ENCODE results near the gene UBE2D2. TPM values are rescaled to one million over a fixed set of nuclear protein-coding genes. Genes with fewer than 3 reads are reported as not detected.
"Not testable (repeated sequence)": the region's sequence is repeated elsewhere in the genome, so short reads cannot be mapped to it uniquely, and the experiment has no call there.

UBE2D2 gene
- polyA plus RNA-seq, 4 donors = 144 to 207 (median 171) TPM

DNA sequence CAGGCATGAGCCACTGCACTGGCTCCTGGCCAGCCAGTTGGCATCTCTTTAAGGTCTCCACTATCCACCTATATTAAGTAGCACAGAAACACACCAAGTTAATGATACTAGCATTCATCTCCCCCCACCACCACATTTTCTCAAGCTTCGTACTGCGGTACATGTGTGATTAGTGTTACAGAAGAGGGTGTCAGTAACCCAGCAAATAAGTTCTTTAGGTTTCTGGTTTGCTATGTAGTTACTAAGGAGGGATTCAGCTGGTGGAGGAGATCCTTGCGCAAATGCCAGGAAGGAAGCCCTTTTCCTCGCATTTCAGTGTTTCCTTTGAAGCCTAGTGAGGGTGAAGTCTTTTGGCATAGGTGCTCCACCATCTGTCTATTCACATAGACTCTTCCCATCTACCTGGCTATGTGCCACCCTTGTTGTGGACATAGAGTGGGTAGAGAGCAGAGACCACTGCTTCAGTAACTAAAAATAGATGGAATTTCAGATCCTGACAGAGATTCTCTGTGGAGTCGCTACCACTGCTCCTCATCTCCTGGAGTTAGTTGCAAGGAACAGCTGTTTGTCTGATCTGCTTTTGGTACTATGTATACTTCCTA lies 16.7 kb downstream of the UBE2D2 start:
- no peak for DNase-seq (ENCODE audit: low read depth in 4 of 4, low spot score in 3 of 4)

DNA sequence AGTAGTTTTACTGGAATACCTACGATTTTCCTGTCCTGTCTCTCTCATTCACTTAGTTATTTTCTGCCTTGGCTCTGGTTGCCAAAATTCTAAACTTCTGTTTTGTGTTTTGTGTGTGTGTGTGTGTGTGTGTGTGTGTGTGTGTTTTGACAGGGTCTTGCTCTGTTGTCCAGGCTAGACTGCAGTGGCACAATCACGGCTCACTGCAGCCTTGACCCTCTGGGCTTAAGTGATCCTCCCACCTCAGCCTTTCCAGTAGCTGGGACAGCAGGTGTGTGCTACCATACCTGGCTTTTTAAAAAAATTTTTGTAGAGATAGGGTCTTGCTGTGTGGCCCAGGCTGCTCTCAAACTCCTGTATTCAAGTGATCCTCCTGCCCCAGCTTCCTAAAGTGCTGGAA lies 17.2 kb downstream of the UBE2D2 start:
- no peak for DNase-seq (ENCODE audit: low read depth in 4 of 4, low spot score in 3 of 4)

DNA sequence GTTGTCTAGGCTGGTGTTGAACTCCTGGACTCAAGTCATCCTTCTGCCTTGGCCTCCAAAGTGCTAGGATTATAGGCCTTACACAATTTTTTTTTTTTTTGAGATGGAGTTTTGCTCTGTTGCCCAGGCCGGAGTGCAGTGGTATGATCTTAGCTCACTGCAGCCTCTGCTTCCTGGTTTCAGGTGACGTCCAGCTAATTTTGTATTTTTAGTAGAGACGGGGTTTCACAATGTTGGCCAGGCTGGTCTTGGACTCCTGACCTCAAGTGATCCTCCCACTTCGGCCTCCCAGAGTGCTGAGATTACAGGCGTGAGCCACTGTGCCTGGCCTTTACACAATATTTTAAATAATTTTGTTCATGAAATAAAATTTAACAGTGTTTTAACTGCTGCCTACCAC lies 21.0 kb downstream of the UBE2D2 start:
- not testable (repeated sequence) for DNase-seq (ENCODE audit: low read depth in 4 of 4, low spot score in 3 of 4)

DNA sequence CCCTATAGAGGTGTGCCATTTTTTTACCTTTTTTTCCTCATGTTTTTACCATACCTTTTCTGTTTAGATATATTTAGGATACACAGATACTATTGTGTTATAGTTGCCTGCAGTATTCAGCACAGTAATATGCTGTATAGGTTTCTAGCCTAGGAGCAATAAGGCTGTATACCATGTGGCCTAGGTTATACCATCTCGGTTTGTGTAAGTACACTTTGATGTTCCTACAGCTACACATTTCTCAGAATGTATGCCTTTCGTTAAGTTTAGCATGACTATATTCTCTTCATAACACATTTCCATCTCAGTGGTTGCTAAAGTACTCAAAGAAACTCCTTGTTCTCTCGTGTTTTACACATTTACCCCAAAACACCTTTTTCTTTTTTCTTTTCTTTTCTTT lies 23.0 kb downstream of the UBE2D2 start:
- DNase-seq (ENCODE audit: low read depth in 4 of 4, low spot score in 3 of 4) = no peak

DNA sequence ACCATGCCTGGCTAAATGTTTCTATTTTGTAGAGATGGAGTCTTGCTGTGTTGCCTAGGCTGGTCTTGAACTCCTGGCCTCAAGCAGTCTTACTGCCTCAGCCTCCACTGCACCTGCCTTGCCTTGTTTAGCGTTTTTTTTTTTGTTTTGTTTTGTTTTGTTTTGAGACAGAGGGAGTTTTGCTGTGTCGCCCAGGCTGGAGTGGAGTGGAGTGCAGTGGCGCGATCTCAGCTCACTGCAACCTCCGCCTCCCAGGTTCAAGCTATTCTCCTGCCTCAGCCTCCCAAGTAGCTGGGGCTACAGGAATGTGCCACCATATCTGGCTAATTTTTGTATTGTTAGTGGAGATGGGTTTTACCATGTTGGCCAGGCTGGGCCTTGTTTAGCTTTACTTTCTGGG lies 27.0 kb downstream of the UBE2D2 start:
- not testable (repeated sequence) for DNase-seq (ENCODE audit: low read depth in 4 of 4, low spot score in 3 of 4)

DNA sequence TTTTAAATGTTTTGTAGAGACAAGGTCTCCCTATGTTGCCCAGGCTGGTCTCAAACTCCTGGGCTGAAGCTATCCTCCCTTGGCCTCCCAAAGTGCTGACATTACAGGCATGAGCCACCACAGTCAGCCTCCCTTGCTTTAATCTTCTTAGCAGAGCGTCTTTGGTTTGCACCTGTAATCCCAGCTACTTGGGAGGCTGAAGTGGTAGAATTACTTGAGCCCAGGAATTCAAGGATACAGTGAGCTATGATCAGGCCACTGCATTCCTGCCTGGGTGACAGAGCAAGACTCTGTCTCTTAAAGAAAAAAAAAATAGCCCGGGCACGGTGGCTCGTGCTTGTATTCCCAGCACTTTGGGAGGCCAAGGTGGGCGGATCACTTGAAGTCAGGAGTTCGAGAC lies 27.8 kb downstream of the UBE2D2 start:
- DNase-seq (ENCODE audit: low read depth in 4 of 4, low spot score in 3 of 4) = no peak

DNA sequence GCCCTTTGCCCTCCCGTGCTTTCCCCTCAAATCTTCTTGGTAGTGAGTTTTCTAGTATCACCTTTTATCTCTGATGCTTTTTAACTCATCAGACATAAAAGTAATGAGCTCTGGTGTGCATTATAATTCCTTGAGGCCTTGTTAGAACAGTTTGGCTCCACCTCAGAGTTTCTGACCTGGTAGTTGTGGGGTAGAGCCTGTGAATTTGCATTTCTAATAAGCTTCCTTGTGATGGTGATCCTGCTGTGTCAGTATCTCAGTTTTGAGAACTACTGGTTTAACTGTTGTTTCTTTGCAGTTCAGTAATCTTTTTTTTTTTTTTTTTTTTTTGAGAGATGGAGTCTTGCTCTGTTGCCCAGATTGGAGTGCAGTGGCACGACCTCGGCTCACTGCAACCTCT lies 31.1 kb downstream of the UBE2D2 start:
- no peak for DNase-seq (ENCODE audit: low read depth in 4 of 4, low spot score in 3 of 4)

DNA sequence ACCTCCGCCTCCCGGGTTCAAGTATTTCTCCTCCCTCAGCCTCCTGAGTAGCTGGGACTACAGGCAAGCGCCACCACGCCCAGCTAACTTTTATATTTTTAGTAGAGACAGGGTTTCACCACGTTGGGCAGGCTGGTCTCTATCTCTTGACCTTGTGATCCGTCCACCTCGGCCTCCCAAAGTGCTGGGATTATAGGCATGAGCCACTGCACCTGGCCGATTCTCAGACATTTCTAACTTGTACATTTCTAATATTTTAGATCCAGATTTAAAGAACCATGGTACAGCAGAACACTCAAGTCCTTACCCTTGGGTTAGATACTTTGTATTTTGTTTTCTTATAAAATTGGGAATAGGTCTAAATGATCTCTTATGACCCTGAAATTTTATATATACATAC lies 31.9 kb downstream of the UBE2D2 start:
- DNase-seq (ENCODE audit: low read depth in 4 of 4, low spot score in 3 of 4) = not testable (repeated sequence)

DNA sequence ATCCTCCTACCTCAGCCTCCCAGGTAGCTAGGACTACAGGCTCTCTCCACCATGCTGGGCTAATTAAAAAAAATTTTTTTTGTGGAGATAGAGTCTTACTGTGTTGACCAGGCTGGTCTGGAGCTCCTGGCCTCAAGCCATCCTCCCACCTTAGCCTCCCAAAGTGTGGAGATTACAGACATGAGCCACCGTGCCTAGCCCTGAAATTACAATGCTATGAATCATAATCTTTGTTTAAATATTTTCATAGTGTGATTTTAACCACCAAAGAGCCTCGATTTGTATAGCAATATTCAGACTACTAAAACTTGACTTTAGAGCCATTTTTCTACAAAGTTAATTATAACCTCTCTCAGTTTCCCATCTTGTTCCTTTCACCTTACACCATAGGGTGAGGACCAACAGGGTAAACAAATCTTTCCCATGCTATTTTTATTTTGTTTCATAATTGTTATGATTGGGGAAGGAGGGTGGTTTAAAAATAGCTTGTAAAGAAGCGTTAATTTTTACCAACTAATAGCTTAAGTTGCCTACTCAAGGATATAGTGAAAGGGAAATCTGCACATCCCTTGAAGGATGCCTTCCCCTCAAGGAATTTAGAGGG lies 32.7 kb downstream of the UBE2D2 start:
- DNase-seq (ENCODE audit: low read depth in 4 of 4, low spot score in 3 of 4) = no peak

DNA sequence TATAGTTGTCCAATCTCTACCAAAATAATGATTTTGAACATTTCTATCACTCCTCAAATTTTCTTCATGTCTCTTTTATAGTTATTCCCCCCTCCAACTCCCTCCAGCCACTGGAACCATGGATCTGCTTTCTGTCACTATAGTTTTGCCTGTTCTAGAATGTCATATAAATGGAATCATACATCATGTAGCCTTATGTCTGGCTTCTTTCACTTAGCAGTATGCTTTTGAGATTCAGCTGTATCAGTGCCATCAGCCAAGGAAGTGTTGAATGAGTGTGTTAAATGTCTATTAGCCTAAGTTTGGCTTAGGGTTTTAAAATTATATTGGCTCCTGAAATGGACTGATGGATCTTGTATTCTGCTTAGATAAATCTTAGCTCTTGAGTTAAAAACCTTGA lies 36.0 kb downstream of the UBE2D2 start:
- no peak for DNase-seq (ENCODE audit: low read depth in 4 of 4, low spot score in 3 of 4)

DNA sequence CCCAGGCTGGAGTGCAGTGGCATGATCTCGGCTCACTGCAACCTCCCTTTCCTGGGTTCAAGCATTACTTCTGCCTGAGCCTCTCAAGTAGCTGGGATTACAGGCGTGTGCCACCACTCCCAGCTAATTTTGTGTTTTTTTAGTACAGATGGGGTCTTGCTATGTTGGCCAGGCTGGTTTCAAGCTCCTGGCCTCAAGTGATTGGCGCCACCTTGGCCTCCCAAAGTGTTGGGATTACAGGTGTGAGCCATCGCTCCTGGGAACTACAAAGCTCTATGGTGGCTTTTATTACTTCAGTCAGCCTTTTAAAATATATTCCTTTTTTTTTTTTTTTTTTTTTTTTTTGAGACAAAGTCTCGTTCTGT lies 37.4 kb downstream of the UBE2D2 start:
- DNase-seq (ENCODE audit: low read depth in 4 of 4, low spot score in 3 of 4) = not testable (repeated sequence)

DNA sequence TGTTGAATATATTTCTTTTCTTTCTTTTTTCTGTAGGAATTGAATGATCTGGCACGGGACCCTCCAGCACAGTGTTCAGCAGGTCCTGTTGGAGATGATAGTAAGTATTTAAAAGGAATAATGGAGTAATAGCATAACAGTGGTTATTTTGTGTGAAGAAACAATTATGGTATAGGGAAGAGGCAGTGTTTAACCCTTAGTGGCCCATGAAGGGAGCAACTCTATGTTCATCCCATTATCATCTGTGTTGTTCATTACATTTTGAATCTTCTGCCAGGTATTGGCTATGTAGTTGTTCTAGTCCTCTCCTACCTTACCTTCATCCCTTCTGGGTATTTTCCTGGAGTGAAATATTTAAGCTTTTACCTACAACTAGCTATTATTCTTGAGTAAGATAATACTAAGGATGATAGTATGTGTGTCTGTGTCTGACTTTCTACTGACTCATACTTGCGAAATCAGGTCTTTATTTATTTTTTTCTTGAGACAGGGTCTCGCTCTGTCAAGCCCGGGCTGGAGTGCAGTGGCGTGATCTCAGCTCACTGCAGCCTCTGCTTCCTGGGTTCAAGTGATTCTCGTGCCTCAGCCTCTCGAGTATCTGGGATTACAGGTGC lies 39.3 kb downstream of the UBE2D2 start:
- no peak for DNase-seq (ENCODE audit: low read depth in 4 of 4, low spot score in 3 of 4)

DNA sequence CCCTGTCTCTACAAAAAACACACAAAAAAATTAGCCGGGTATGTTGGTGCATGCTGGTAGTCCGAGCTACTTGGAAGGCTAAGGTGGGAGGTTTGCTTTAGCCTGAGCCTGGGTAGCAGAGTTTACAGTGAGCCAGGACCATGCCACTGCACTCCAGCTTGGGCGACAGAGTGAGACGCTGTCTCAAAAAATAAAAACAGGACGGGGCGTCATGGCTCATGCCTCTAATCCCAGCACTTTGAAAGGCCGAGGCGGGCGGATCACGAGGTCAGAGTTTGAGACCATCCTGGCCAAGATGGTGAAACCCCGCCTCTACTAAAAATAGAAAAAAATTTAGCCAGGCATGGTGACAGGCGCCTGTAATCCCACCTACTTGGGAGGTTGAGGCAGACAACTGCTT lies 40.3 kb downstream of the UBE2D2 start:
- DNase-seq (ENCODE audit: low read depth in 4 of 4, low spot score in 3 of 4) = no peak

DNA sequence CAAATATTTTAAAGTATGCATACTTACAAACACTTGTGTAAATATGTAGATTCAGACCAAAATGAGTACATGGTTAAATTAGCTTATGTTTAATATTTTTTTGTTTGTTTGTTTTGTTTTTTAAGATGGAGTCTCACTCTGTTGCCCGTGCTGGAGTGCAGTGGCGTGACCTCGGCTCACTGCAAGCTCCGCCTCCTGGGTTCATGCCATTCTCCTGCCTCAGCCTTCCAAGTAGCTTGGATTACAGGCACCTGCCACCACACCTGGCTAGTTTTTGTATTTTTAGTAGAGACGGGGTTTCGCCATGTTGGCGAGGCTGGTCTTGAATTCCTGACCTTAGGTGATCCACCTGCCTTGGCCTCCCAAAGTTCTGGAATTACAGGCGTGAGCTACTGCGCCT lies 40.8 kb downstream of the UBE2D2 start:
- DNase-seq (ENCODE audit: low read depth in 4 of 4, low spot score in 3 of 4) = not testable (repeated sequence)

DNA sequence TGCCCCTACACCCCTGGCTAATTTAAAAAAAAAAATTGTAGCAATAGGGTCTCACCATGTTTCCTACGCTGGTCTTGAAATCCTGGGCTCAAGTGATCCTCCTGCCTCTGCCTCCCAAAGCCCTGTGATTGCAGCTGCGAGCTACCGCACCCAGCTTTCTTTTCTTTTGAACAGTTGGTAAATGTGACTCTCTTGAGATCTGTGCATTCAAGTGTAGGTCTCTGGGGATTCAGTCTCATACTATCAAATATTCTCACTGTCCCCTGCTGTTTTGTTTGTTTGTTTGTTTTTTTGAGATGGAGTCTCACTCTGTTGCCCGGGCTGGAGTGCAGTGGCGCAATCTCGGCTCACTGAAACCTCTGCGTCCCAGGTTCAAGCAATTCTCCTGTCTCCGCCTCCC lies 44.7 kb downstream of the UBE2D2 start:
- no peak for DNase-seq (ENCODE audit: low read depth in 4 of 4, low spot score in 3 of 4)

DNA sequence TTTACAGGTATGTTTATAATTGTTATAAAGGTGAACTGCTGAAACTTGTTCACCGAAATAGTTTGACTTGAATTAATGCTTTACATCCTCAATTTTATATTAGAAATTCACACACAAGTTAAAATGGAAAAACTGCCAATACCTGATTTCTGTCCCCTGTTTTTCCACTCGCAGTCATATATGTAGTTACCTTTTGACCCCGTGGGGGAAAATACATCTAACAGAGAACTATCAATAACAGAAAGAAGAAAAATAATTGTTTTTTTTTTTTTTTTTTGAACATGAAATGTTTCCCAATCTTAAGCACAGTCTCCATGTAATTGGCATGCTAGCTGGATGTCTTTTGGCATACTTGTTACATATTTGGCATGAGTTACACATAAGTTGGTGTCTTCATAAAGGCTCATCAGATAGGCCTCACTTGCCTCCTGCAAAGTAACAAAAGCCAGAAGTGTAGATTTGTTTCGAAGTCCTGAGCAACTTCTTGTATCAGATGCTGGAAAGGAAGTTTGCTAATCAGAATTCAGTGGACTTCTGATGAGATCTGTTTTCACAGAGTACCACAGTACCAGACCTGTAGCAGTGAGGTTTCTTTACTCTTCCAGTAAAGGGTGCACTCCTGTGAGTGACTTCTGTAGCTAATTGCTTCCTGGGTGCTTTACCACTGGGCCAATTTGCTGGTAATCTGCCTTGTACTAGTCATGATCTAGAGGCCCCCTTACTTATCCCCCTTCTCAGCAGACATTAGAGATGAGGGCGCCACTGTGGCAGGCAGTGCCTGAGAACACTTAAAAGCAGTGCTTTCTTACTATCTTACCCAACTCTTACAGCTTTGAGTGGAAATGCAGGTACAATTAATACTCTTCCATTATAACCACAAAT lies 50.8 kb downstream of the UBE2D2 start:
- no peak for DNase-seq (ENCODE audit: low read depth in 4 of 4, low spot score in 3 of 4)

DNA sequence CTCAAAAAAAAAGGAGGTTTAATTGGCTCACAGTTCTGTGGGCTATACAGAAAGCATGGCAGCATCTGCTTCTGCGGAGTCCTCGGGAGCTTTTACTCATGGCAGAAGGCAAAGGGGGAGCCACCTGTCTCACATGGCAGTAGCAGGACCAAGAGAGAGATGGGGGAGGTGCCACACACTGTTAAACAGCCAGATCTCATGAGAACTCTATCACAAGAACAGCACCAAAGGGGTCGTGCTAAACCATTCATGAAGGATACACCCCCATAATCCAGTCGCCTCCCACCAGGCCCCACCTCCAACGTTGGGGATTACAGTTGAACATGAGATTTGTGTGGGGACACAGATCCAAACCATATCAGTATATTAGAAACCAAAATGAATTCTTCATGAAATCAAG lies 58.7 kb downstream of the UBE2D2 start:
- DNase-seq (ENCODE audit: low read depth in 4 of 4, low spot score in 3 of 4) = no peak

DNA sequence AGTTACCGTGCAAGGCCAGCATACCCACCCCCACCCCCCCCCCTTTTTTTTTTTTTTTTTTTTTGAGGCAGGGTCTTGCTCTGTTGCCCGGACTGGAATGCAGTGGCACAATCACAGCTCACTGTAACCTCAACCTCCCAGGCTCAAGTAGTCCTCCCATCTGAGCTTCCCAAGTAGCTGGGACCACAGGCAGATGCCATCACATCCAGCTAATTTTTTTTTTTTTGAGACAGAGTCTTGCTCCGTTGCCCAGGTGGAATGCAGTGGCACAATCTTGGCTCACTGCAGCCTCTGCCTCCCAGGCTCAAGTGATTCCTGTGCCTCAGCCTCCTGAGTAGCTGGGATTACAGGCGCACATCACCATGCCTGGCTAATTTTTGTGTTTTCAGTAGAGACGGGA lies 64.3 kb downstream of the UBE2D2 start:
- not testable (repeated sequence) for DNase-seq (ENCODE audit: low read depth in 4 of 4, low spot score in 3 of 4)

DNA sequence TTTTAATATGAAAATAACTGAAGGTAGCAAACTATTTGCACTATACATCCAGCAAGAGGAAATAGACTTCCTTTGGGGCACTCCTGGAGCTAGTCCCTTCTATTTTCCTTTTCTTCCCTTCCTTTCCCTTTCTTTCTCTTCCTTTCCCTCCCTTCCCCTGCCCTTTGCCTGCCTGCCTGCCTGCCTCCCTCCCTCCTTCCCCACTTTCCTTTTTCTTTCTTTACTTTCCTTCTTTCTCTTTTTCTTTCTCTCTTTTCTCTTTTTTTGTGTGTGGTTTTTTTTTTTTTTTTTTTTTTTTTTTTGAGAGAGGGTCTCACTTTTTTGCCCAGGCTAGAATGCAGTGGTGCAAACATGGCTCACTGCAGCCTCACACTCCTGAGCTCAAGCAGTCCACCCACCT lies 69.7 kb downstream of the UBE2D2 start:
- DNase-seq (ENCODE audit: low read depth in 4 of 4, low spot score in 3 of 4) = no peak

DNA sequence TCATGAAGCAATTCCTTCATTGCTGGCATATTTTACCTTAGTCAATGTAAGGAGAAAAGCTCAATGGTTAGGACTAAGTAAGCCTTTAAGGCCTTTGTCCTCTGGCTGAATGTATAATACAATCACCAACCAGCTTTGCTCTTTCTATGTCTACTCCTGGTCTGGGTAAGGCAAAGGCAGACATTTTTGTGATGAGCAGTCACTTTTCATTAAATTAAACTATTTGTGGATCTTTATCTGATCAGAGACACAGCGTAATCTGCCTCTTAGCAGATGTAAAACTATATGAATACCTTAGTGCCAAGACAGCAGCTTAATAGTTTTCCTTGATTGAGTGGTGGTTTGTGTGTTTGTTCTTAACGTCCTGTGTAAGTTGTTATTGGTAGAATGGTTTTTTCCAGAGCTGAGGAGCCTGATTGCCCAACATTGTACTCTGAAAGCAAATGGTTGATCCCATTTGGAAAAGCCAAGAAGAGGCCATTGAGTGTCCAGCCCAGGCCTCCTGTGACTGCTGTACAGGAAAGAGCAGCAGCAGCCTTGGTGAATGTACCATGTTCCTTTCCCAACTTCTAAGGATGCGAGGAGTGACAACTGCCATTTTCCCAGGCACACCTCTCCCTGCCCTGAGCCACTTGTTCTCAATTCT lies 70.5 kb downstream of the UBE2D2 start:
- DNase-seq (ENCODE audit: low read depth in 4 of 4, low spot score in 3 of 4) = no peak

All from left renal pelvis (tissue), 4 donors.